ENCODE results near the gene SRA1. TPM values are rescaled to one million over a fixed set of nuclear protein-coding genes. Genes with fewer than 3 reads are reported as not detected.
"Not testable (repeated sequence)": the region's sequence is repeated elsewhere in the genome, so short reads cannot be mapped to it uniquely, and the experiment has no call there.

The SRA1 gene
- total RNA-seq, 1 experiment from 2014 or later: 48.6 TPM

DNA sequence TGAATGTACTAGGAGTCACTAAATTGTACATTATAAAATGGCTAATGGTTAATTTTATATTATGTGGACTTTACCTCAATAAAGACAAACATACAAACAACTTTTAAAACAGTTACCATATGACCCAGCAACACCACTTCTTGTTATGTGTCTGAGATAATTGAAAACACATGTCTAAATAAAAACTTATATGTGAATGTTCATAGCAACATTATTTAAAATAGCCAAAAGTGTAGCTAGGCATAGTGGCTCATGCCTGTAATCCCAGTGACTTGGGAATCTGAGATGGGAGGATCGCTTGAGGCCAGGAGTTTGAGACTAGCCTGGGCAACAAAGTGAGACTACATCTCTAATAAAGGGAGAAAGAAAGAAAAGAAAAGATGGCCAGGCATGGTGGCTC, 30.2 kb upstream of the SRA1 start:
- Histone ChIP-seq H3K4me3 (ENCODE audit: low read length) (no peak overlapping the region), H3K27ac (ENCODE audit: low read length) (no peak overlapping the region), H3K9ac (ENCODE audit: low read length) (no peak overlapping the region), H3K9me2 (replicated peaks; ENCODE audit: low read length) (no peaks in the 10 kb centered on the region), H3K4me1 (ENCODE audit: insufficient read depth, low read length) (no peaks in the 10 kb centered on the region), H2AFZ (ENCODE audit: low read length) (no peak overlapping the region), H3K4me2 (ENCODE audit: low read length) (no peak overlapping the region), H3F3A (ENCODE audit: low read length, unreplicated experiment) (no peaks in the 10 kb centered on the region), H3K79me2 (ENCODE audit: low read length) (no peaks in the 10 kb centered on the region), H4K20me1 (ENCODE audit: low read length) (no peaks in the 10 kb centered on the region), H3K36me3 (ENCODE audit: low read depth, low read length) (no peaks in the 10 kb centered on the region), H3K9me3 (ENCODE audit: low read length) (no peaks in the 10 kb centered on the region), H3K27me3 (ENCODE audit: low read length) (no peaks in the 10 kb centered on the region)
- ChIA-PET CTCF (no interaction called here), POLR2A (ENCODE audit: unreplicated experiment) (no interaction called here)
- no peak for DNase-seq
- ATAC-seq: no peak
- intact Hi-C loops (cut with micrococcal nuclease): no loop called here
- BruUV-seq (replicated peaks): no TSS peak
- TF ChIP-seq EZH2phosphoT487 (IDR thresholded peaks at IDR 0.05; ENCODE audit: borderline replicate concordance, low read length) (no peak), CTCF (conservative IDR thresholded peaks at IDR 0.05; ENCODE audit: low read depth, low read length) (no peak), EZH2 (IDR thresholded peaks at IDR 0.05; ENCODE audit: low read length, unreplicated experiment) (no peak)

DNA sequence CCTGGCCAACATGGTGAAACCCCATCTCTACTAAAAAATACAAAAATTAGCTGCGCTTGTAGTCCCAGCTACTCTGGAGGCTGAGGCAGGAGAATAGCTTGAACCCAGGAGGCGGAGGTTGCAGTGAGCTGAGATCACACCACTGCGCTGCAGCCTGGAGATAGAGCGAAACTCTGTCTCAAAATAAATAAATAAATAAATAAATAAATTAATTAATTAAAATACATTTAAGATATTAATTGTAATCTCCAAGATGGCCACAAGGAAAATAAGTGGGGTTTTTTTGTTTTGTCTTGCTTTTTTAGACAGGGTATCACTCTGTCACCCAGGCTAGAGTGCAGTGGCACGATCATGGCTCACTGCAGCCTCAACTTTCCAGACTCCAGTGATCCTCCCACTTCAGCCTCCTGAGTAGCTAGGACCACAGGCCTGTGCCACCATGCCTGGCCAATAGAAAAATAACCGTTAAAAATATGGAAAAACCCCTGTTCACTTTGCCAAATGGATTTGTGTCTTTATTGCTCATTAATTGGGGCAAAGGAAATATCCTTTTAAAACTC, 22.0 kb upstream of the SRA1 start:
- H3K4me3 ChIP-seq (ENCODE audit: low read length); H3K36me3 ChIP-seq (ENCODE audit: low read depth, low read length); H3K27me3 ChIP-seq (ENCODE audit: low read length); DNase-seq; H4K20me1 ChIP-seq (ENCODE audit: low read length); H3K9ac ChIP-seq (ENCODE audit: low read length); ATAC-seq; H3K9me2 ChIP-seq (replicated peaks; ENCODE audit: low read length); H3F3A ChIP-seq (ENCODE audit: low read length, unreplicated experiment); intact Hi-C loops (cut with micrococcal nuclease); H3K4me1 ChIP-seq (ENCODE audit: insufficient read depth, low read length); H3K79me2 ChIP-seq (ENCODE audit: low read length); POLR2A ChIA-PET (ENCODE audit: unreplicated experiment); CTCF ChIA-PET; H3K27ac ChIP-seq (ENCODE audit: low read length); BruUV-seq (replicated peaks); H2AFZ ChIP-seq (ENCODE audit: low read length); H3K9me3 ChIP-seq (ENCODE audit: low read length); H3K4me2 ChIP-seq (ENCODE audit: low read length): not testable (repeated sequence)

- BruUV-seq (replicated peaks): no TSS peak
- intact Hi-C loops (cut with micrococcal nuclease): no loop called here
- H3K36me3 ChIP-seq (ENCODE audit: low read depth, low read length): no peaks in the 10 kb centered on the region
- H3K27ac ChIP-seq (ENCODE audit: low read length): no peak overlapping the region
- ChIA-PET CTCF (no interaction called here), POLR2A (ENCODE audit: unreplicated experiment) (no interaction called here)
- no peak for DNase-seq
- ATAC-seq: no peak; the same call in 1 of the 2 replicates
- no peak overlapping the region for H3K4me3 ChIP-seq (ENCODE audit: low read length)
- no peak overlapping the region for H3K9ac ChIP-seq (ENCODE audit: low read length)
- H3K4me1 ChIP-seq (ENCODE audit: insufficient read depth, low read length): no peaks in the 10 kb centered on the region
- TF ChIP-seq EZH2 (IDR thresholded peaks at IDR 0.05; ENCODE audit: low read length, unreplicated experiment): no peak
- TF ChIP-seq EZH2phosphoT487 (IDR thresholded peaks at IDR 0.05; ENCODE audit: borderline replicate concordance, low read length): no peak
- TF ChIP-seq CTCF (conservative IDR thresholded peaks at IDR 0.05; ENCODE audit: low read depth, low read length): no peak
- no peaks in the 10 kb centered on the region for H3K9me2 ChIP-seq (replicated peaks; ENCODE audit: low read length)
- no peaks in the 10 kb centered on the region for H3F3A ChIP-seq (ENCODE audit: low read length, unreplicated experiment)
- H3K9me3 ChIP-seq (ENCODE audit: low read length): no peaks in the 10 kb centered on the region
- 0 out of 2 replicates have a peak overlapping the region, but pooled peaks have one; percentile 7 for H2AFZ ChIP-seq (ENCODE audit: low read length)
- no peaks in the 10 kb centered on the region for H3K27me3 ChIP-seq (ENCODE audit: low read length)
- H3K79me2 ChIP-seq (ENCODE audit: low read length): no peaks in the 10 kb centered on the region
- H4K20me1 ChIP-seq (ENCODE audit: low read length): no peaks in the 10 kb centered on the region
- H3K4me2 ChIP-seq (ENCODE audit: low read length): no peak overlapping the region
These were observed 19.5 kb upstream of the SRA1 start for GRCh38 chr5:140576776-140577201.
